Calu3 (cell line): ENCODE data around the gene RFPL3. TPM values are rescaled to one million over a fixed set of nuclear protein-coding genes. Genes with fewer than 3 reads are reported as not detected.

ENCODE experiments used
- BruUV-seq: library from RNA; stranded (reverse); fragments of 400-500 nt; replicated peaks from 2 replicates; lab custom pipeline; 2021; lab: Mats Ljungman, UMichigan
- CTCF ChIA-PET: fragments of 300-600 bp; sonication (Branson Sonifier 250); formaldehyde crosslinking; loops from one replicate; lab custom pipeline; 2022; ENCODE audit warnings: antibody characterized with exemption; lab: Charles Lee
- DNase-seq: peaks from one replicate; pipeline ENCODE4 v3.0.0; 2022
- H3K27ac Mint-ChIP-seq: one replicate; pipeline ENCODE4 v1.8.0; 2022; ENCODE audit warnings: mixed read lengths; ENCODE audit not compliant: unreplicated experiment
- H3K27me3 Mint-ChIP-seq: one replicate; pipeline ENCODE4 v1.8.0; 2022; ENCODE audit warnings: mixed read lengths; ENCODE audit not compliant: unreplicated experiment
- H3K36me3 Mint-ChIP-seq: one replicate; pipeline ENCODE4 v1.8.0; 2022; ENCODE audit warnings: mild to moderate bottlenecking, moderate library complexity, mixed read lengths; ENCODE audit not compliant: insufficient read depth, unreplicated experiment
- H3K4me1 Mint-ChIP-seq: one replicate; pipeline ENCODE4 v1.8.0; 2022; ENCODE audit warnings: mild to moderate bottlenecking, low read depth, mixed read lengths; ENCODE audit not compliant: unreplicated experiment
- H3K4me3 Mint-ChIP-seq: one replicate; pipeline ENCODE4 v1.8.0; 2022; ENCODE audit warnings: mild to moderate bottlenecking, low read depth, moderate library complexity, mixed read lengths; ENCODE audit not compliant: unreplicated experiment
- H3K9me3 Mint-ChIP-seq: one replicate; pipeline ENCODE4 v1.8.0; 2022; ENCODE audit warnings: low read depth, mixed read lengths; ENCODE audit not compliant: unreplicated experiment
- intact Hi-C: fragments of 100-400 bp; cut with micrococcal nuclease; formaldehyde crosslinking; loops from one replicate; pipeline ENCODE4 v1.10.0; 2022; ENCODE audit not compliant: unreplicated experiment
- total RNA-seq: library from RNA; stranded (reverse); gene quantifications from 2 replicates; pipeline ENCODE4 v1.2.3, GENCODE V29; 2022
- TF ChIP-seq, protein P1 (sequence below): fragments of 200-600 bp; IDR thresholded peaks from one replicate; pipeline ENCODE4 v1.8.0; 2022; ENCODE audit warnings: antibody characterized with exemption; ENCODE audit not compliant: unreplicated experiment

RFPL3 gene
- total RNA-seq, 1 experiment from 2014 or later: not detected

DNA sequence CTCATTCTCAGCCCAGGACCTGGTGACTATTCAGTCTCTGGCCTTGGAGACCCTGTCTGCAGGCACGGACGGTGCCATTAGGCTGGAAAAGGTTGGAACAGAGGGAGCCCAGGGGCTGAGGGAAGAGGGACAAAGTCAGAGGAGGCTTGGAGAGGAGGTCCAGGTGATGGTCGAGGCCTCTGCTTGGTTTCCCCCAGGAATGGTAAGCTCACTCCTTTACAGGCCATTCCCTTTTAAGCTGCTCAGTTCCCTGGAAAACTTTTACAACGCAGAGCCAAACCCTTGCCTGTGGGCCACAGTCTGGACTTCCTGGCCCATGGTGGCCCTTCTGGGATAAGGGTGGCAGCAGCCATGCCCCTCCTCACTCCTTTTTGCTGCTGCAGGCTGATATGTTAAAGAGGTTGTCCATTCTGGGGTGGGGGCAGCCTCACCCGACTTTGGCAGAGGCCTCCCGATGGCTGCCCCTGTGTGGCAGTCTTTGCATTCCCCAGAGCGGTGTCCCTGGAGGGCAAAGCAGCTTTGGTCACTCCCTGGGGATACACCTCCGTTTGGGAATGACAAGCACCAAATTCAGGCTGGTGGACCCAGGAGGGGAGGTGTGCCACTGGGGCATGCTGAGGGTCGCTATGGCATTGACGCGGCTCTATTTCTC lies 34.0 kb upstream of the RFPL3 start:
- TF ChIP-seq, protein P1, sequence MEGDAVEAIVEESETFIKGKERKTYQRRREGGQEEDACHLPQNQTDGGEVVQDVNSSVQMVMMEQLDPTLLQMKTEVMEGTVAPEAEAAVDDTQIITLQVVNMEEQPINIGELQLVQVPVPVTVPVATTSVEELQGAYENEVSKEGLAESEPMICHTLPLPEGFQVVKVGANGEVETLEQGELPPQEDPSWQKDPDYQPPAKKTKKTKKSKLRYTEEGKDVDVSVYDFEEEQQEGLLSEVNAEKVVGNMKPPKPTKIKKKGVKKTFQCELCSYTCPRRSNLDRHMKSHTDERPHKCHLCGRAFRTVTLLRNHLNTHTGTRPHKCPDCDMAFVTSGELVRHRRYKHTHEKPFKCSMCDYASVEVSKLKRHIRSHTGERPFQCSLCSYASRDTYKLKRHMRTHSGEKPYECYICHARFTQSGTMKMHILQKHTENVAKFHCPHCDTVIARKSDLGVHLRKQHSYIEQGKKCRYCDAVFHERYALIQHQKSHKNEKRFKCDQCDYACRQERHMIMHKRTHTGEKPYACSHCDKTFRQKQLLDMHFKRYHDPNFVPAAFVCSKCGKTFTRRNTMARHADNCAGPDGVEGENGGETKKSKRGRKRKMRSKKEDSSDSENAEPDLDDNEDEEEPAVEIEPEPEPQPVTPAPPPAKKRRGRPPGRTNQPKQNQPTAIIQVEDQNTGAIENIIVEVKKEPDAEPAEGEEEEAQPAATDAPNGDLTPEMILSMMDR: no peak
- Mint-ChIP-seq H3K27ac (no peak overlapping the region), H3K36me3 (no peaks in the 10 kb centered on the region), H3K9me3 (no peaks in the 10 kb centered on the region), H3K4me3 (no peak overlapping the region), H3K4me1 (no peaks in the 10 kb centered on the region), H3K27me3 (peaks cover 100% of the 10 kb centered on the region)
- intact Hi-C loops: no loop called here
- CTCF ChIA-PET: no interaction called here
- BruUV-seq: no TSS peak
- no peak for DNase-seq

DNA sequence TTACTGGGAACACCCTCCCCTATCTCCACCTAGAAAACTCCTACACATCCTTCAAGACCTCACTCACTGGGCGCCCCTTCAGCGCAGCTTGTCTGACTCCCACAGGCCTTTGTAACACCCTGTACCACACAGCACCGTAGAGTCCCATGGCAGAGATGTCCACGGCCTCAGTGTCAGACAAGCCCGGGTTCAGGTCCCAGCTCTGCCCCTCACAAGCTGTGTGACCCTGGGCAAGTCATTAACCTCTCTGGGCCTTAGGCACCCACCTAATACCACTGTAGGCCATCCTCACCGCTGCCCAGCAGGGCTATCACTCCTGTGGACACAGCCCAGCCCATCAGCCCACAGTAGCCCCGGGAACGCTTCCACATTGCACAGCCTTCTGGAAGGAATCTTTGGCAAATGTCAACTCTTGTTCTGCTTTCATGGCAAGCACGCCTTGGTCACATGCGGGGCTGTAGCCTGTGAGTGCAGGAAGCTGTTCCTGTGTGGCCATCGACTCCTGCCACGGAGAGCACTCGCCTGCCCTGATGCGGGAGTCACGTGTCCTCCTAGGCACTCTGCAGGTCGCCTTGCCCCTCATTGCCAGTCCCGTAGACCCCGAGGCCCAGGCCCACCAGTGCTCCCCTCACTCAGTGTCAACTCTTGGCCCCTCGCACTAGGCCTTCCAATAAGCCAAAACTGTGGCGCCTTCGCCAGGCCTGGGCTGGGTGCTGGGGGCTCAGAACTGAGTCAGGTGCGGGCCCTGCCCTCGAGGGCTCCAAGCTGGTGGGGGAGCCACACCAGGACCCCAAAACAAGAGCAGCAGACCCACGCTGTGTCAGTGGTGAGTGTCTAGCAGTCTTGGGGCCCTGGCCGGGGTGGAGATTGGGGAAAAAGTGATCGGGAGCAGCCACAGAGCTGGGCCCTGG lies 32.9 kb upstream of the RFPL3 start:
- no TSS peak for BruUV-seq
- TF ChIP-seq, protein P1: no peak
- no peak overlapping the region for H3K27ac Mint-ChIP-seq
- H3K4me3 Mint-ChIP-seq: no peak overlapping the region
- H3K9me3 Mint-ChIP-seq: no peaks in the 10 kb centered on the region
- no peaks in the 10 kb centered on the region for H3K36me3 Mint-ChIP-seq
- no peaks in the 10 kb centered on the region for H3K4me1 Mint-ChIP-seq
- no peak for DNase-seq
- CTCF ChIA-PET: no interaction called here
- intact Hi-C loops: no loop called here
- peaks cover 94% of the 10 kb centered on the region for H3K27me3 Mint-ChIP-seq

DNA sequence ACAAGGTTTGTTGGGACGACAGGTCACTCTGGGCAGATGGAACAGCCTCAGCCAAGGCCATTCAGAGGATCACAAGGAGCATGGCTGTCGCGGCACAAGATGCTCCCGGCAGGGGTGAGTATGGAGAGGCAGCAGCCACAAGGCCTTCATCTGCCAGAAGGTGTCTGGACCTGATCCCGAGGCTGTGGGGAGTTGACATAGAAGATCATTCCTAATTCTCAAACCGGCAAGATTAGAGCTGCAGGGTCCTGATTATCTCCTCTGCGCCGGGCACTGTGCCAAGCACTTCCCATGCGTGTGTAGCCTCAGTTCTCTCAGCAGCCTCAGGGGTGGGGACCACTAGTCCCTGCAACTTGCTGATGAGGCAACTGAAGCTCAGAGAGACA lies 32.3 kb upstream of the RFPL3 start:
- Mint-ChIP-seq H3K9me3 (no peaks in the 10 kb centered on the region), H3K27ac (no peak overlapping the region), H3K4me1 (no peaks in the 10 kb centered on the region), H3K27me3 (peaks cover 94% of the 10 kb centered on the region), H3K4me3 (no peak overlapping the region), H3K36me3 (no peaks in the 10 kb centered on the region)
- BruUV-seq: no TSS peak
- no peak for DNase-seq
- CTCF ChIA-PET: no interaction called here
- TF ChIP-seq, protein P1: no peak
- intact Hi-C loops: no loop called here

DNA sequence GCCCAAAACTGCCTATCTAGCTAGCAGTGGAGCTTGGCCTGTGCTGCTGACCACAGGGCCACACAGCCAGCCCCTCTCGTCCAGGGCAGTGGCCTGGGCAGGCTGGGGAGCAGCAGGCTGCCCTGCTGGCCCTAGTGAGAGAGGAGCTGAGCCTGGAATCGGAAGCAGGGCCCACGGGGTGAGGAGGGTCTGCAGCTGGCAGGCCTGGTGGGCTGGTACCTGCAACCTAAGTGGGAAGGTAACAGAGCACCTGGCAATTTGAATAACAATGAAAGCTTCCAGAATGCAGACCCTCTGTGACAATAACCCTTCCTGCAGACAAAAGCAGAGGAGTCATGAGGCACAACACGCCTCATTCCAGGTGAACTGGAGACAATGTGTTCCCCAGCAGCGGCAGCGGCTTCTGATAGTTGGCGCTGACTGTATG lies 31.8 kb upstream of the RFPL3 start:
- intact Hi-C loops: no loop called here
- H3K9me3 Mint-ChIP-seq: no peaks in the 10 kb centered on the region
- no peak overlapping the region for H3K4me3 Mint-ChIP-seq
- H3K4me1 Mint-ChIP-seq: no peaks in the 10 kb centered on the region
- no peak for DNase-seq
- TF ChIP-seq, protein P1: no peak
- CTCF ChIA-PET: no interaction called here
- H3K27me3 Mint-ChIP-seq: peaks cover 94% of the 10 kb centered on the region
- H3K36me3 Mint-ChIP-seq: no peaks in the 10 kb centered on the region
- BruUV-seq: no TSS peak
- H3K27ac Mint-ChIP-seq: no peak overlapping the region
